HEK293 (cell line): ENCODE measurements around the gene ZNF853.

Experiments
- CTCF ChIA-PET: fragments of 350-600 bp; formaldehyde crosslinking; extraction: SDS; loops from one replicate; lab custom pipeline; 2021; ENCODE audit warnings: antibody characterized with exemption; lab: Yijun Ruan, JAX
- POLR2A ChIA-PET: fragments of 300-600 bp; formaldehyde crosslinking; extraction: SDS; loops from one replicate; lab custom pipeline; 2020; ENCODE audit warnings: antibody characterized with exemption, inconsistent platforms; lab: Yijun Ruan, JAX
- H3K27ac ChIP-seq: fragments of 200-500 bp; sonication (Bioruptor generic); 2 replicates; pipeline ENCODE4 v1.5.1; 2014; ENCODE audit warnings: low read depth, low read length, control low read depth, inconsistent platforms; ENCODE audit errors: extremely low read depth
- H3K36me3 ChIP-seq, 2 experiments: fragments of 200-500 bp in 1 of 2; sonication (Bioruptor generic) in 1 of 2; 1 replicate in 1 of 2; 2 replicates in 1 of 2; pipeline ENCODE4 v1.5.1; 2014 to 2017; ENCODE audit warnings: inconsistent platforms in 2 of 2, low read length in 2 of 2; ENCODE audit not compliant: control insufficient read depth in 2 of 2, insufficient read depth in 1 of 2
- H3K4me1 ChIP-seq: fragments of 200-500 bp; sonication (Bioruptor generic); 2 replicates; pipeline ENCODE4 v1.5.1; 2014; ENCODE audit warnings: mild to moderate bottlenecking, low read length, inconsistent platforms; ENCODE audit not compliant: control insufficient read depth, insufficient read depth
- H3K4me3 ChIP-seq: 2 replicates; pipeline ENCODE4 v1.5.1; 2011; ENCODE audit warnings: low read depth, mild to moderate bottlenecking, control low read depth, low read length, moderate library complexity
- H3K9me3 ChIP-seq: fragments of 200-500 bp; sonication (Bioruptor generic); 2 replicates; pipeline ENCODE4 v1.5.1; 2014; ENCODE audit warnings: low read depth, low read length, inconsistent platforms; ENCODE audit not compliant: control insufficient read depth, insufficient read depth
- KLF1 ChIP-seq: fragments of 450-650 bp; formaldehyde crosslinking; IDR thresholded peaks from 2 replicates; pipeline ENCODE4 v1.5.1; 2016; ENCODE audit warnings: missing biosample characterization, missing genetic modification characterization
- OVOL3 ChIP-seq: fragments of 450-650 bp; formaldehyde crosslinking; IDR thresholded peaks from 2 replicates; pipeline ENCODE4 v1.5.1; 2016; ENCODE audit warnings: missing biosample characterization, missing genetic modification characterization
- SP3 ChIP-seq: fragments of 450-650 bp; formaldehyde crosslinking; IDR thresholded peaks from 2 replicates; pipeline ENCODE4 v1.5.1; 2016; ENCODE audit warnings: missing biosample characterization, missing genetic modification characterization
- SP7 ChIP-seq: fragments of 450-650 bp; formaldehyde crosslinking; IDR thresholded peaks from 2 replicates; pipeline ENCODE4 v1.5.1; 2016; ENCODE audit warnings: missing biosample characterization, missing genetic modification characterization
- TCF7L2 ChIP-seq: IDR thresholded peaks from 2 replicates; pipeline ENCODE4 v1.6.1; 2011; ENCODE audit warnings: low read depth, mild to moderate bottlenecking, inconsistent platforms, low read length, moderate library complexity, borderline replicate concordance
- YY2 ChIP-seq: fragments of 450-650 bp; formaldehyde crosslinking; IDR thresholded peaks from 2 replicates; pipeline ENCODE4 v1.5.1; 2016; ENCODE audit warnings: missing biosample characterization, missing genetic modification characterization
- ZBTB20 ChIP-seq: fragments of 450-650 bp; formaldehyde crosslinking; IDR thresholded peaks from 2 replicates; pipeline ENCODE4 v1.5.1; 2016; ENCODE audit warnings: missing biosample characterization, missing genetic modification characterization
- ZBTB48 ChIP-seq: fragments of 450-650 bp; formaldehyde crosslinking; IDR thresholded peaks from 2 replicates; pipeline ENCODE4 v1.5.1; 2016; ENCODE audit warnings: missing biosample characterization, missing genetic modification characterization
- ZFP3 ChIP-seq: fragments of 450-650 bp; formaldehyde crosslinking; IDR thresholded peaks from 2 replicates; pipeline ENCODE4 v1.5.1; 2016; ENCODE audit warnings: low read depth, missing biosample characterization, missing genetic modification characterization
- ZNF155 ChIP-seq: fragments of 450-650 bp; formaldehyde crosslinking; IDR thresholded peaks from 2 replicates; pipeline ENCODE4 v1.5.1; 2016; ENCODE audit warnings: missing biosample characterization, missing genetic modification characterization
- ZNF157 ChIP-seq: fragments of 450-650 bp; formaldehyde crosslinking; IDR thresholded peaks from 2 replicates; pipeline ENCODE4 v1.5.1; 2016; ENCODE audit warnings: missing biosample characterization, missing genetic modification characterization
- ZNF16 ChIP-seq: fragments of 450-650 bp; formaldehyde crosslinking; IDR thresholded peaks from 2 replicates; pipeline ENCODE4 v1.5.1; 2016; ENCODE audit warnings: low read depth, missing biosample characterization, missing genetic modification characterization
- ZNF23 ChIP-seq: fragments of 450-650 bp; formaldehyde crosslinking; IDR thresholded peaks from 2 replicates; pipeline ENCODE4 v1.5.1; 2016; ENCODE audit warnings: missing biosample characterization, missing genetic modification characterization, borderline replicate concordance
- ZNF239 ChIP-seq: fragments of 450-650 bp; formaldehyde crosslinking; IDR thresholded peaks from 2 replicates; pipeline ENCODE4 v1.5.1; 2016; ENCODE audit warnings: missing biosample characterization, missing genetic modification characterization
- ZNF335 ChIP-seq: fragments of 450-650 bp; formaldehyde crosslinking; conservative IDR thresholded peaks from 2 replicates; pipeline ENCODE4 v1.5.1; 2016; ENCODE audit warnings: missing biosample characterization, missing genetic modification characterization
- ZNF350 ChIP-seq: fragments of 450-650 bp; formaldehyde crosslinking; IDR thresholded peaks from 2 replicates; pipeline ENCODE4 v1.5.0; 2017; ENCODE audit warnings: missing biosample characterization, mild to moderate bottlenecking, missing genetic modification characterization
- ZNF48 ChIP-seq: fragments of 450-650 bp; formaldehyde crosslinking; IDR thresholded peaks from 2 replicates; pipeline ENCODE4 v1.5.1; 2016; ENCODE audit warnings: missing biosample characterization, missing genetic modification characterization
- ZNF529 ChIP-seq: fragments of 450-650 bp; formaldehyde crosslinking; IDR thresholded peaks from 2 replicates; pipeline ENCODE4 v1.5.1; 2017; ENCODE audit warnings: missing genetic modification characterization, missing biosample characterization; ENCODE audit not compliant: insufficient replicate concordance
- ZNF548 ChIP-seq: fragments of 450-650 bp; formaldehyde crosslinking; IDR thresholded peaks from 2 replicates; pipeline ENCODE4 v1.5.1; 2016; ENCODE audit warnings: missing biosample characterization, missing genetic modification characterization
- ZNF580 ChIP-seq: fragments of 450-650 bp; formaldehyde crosslinking; IDR thresholded peaks from 2 replicates; pipeline ENCODE4 v1.5.1; 2016; ENCODE audit warnings: missing biosample characterization, missing genetic modification characterization
- ZNF621 ChIP-seq: fragments of 450-650 bp; formaldehyde crosslinking; IDR thresholded peaks from 2 replicates; pipeline ENCODE4 v1.5.1; 2017; ENCODE audit warnings: missing biosample characterization, missing genetic modification characterization
- ZNF658 ChIP-seq: fragments of 450-650 bp; formaldehyde crosslinking; IDR thresholded peaks from 2 replicates; pipeline ENCODE4; 2016; ENCODE audit warnings: missing biosample characterization, missing genetic modification characterization

Gene ZNF853

GRCh38 chr7:6654113-6654841, 38.9 kb downstream of the ZNF853 start:
- H3K9me3 ChIP-seq: no peaks in the 10 kb centered on the region
- TF ChIP-seq TCF7L2: no peak
- TF ChIP-seq, all 188 proteins: peak for 0
- POLR2A ChIA-PET: no interaction called here
- no peak overlapping the region for H3K27ac ChIP-seq
- H3K4me1 ChIP-seq: no peaks in the 10 kb centered on the region
- CTCF ChIA-PET: interaction anchor here (0.6 kb wide), 1 partner anchor 138 kb away, joined by 4 read pairs; no protein-coding TSS in a partner anchor
- H3K4me3 ChIP-seq: no peak overlapping the region
- peaks cover 6 to 51% of the 10 kb centered on the region in 2 experiments; a peak in 2 of 3 replicates for H3K36me3 ChIP-seq

- H3K4me3 ChIP-seq: no peak overlapping the region
- no peak overlapping the region for H3K27ac ChIP-seq
- H3K4me1 ChIP-seq: no peaks in the 10 kb centered on the region
- no peaks in the 10 kb centered on the region for H3K9me3 ChIP-seq
- peaks cover 6 to 44% of the 10 kb centered on the region in 2 experiments; a peak in 2 of 3 replicates for H3K36me3 ChIP-seq
- TF ChIP-seq ZNF48 (tag by site-specific recombination) (no peak), ZNF335 (tag by site-specific recombination) (no peak), ZNF580 (tag by site-specific recombination) (no peak), OVOL3 (tag by site-specific recombination) (no peak), ZNF621 (tag by site-specific recombination) (no peak), ZNF350 (tag by site-specific recombination) (no peak), ZNF16 (tag by site-specific recombination) (no peak), ZNF239 (tag by site-specific recombination) (no peak), ZNF23 (tag by site-specific recombination) (no peak), ZFP3 (tag by site-specific recombination) (no peak)
- POLR2A ChIA-PET: interaction anchor here (0.7 kb wide), 1 partner anchor 68 kb away, joined by 4 read pairs; no protein-coding TSS in a partner anchor
- CTCF ChIA-PET: interaction anchor here (0.6 kb wide), 1 partner anchor 139 kb away, joined by 4 read pairs; no protein-coding TSS in a partner anchor
Observed at GRCh38 chr7:6654842-6655610, 39.6 kb downstream of the ZNF853 start.

GRCh38 chr7:6655636-6656385, 40.4 kb downstream of the ZNF853 start:
- POLR2A ChIA-PET: interaction anchor here (0.7 kb wide), 1 partner anchor 68 kb away, joined by 4 read pairs; no protein-coding TSS in a partner anchor
- Histone ChIP-seq H3K9me3 (no peaks in the 10 kb centered on the region), H3K4me3 (no peak overlapping the region), H3K27ac (no peak overlapping the region), H3K36me3 (peaks cover 5 to 36% of the 10 kb centered on the region in 2 experiments; a peak in 2 of 3 replicates), H3K4me1 (no peaks in the 10 kb centered on the region)
- CTCF ChIA-PET: no interaction called here
- TF ChIP-seq ZBTB20 (tag by site-specific recombination) (no peak), ZNF548 (no peak)

GRCh38 chr7:6656413-6656812, 41.0 kb downstream of the ZNF853 start:
- ChIA-PET POLR2A (interaction anchor here (0.6 to 0.7 kb wide), 2 partner anchors 24 to 48 kb away, joined by 4 to 5 read pairs; no protein-coding TSS in a partner anchor), CTCF (no interaction called here)
- H3K36me3 ChIP-seq: peaks cover 0 to 33% of the 10 kb centered on the region in 2 experiments; a peak in 2 of 3 replicates
- no peak overlapping the region for H3K27ac ChIP-seq
- no peak overlapping the region for H3K4me3 ChIP-seq
- no peaks in the 10 kb centered on the region for H3K9me3 ChIP-seq
- TF ChIP-seq SP7 (tag by site-specific recombination) (no peak), ZBTB48 (no peak), ZNF658 (tag by site-specific recombination) (no peak), SP3 (tag by site-specific recombination) (no peak), ZNF529 (tag by site-specific recombination) (no peak), ZNF157 (tag by site-specific recombination) (no peak), ZNF155 (tag by site-specific recombination) (no peak), YY2 (tag by site-specific recombination) (no peak), KLF1 (tag by site-specific recombination) (no peak)
- H3K4me1 ChIP-seq: no peaks in the 10 kb centered on the region
